Hepatocyte (in vitro differentiated cells): Measurements from ENCODE around the gene ZPBP2.

Experiments
- EZH2 ChIP-seq: fragments of 200-600 bp; sonication (generic); IDR thresholded peaks from 2 replicates; pipeline ENCODE4 v1.6.1; 2016; ENCODE audit warnings: antibody characterized with exemption, mild to moderate bottlenecking, borderline replicate concordance
- EZH2phosphoT487 ChIP-seq: fragments of 200-600 bp; sonication (generic); IDR thresholded peaks from one replicate; pipeline ENCODE4 v1.6.1; 2018; ENCODE audit warnings: antibody characterized with exemption, mild to moderate bottlenecking, low read depth, moderate library complexity; ENCODE audit not compliant: unreplicated experiment, severe bottlenecking
- TF ChIP-seq, protein P1 (sequence below): fragments of 200-600 bp; sonication (generic); IDR thresholded peaks from 2 replicates; pipeline ENCODE4 v1.5.1; 2016; ENCODE audit warnings: antibody characterized with exemption, mild to moderate bottlenecking; ENCODE audit not compliant: poor library complexity

DNA sequence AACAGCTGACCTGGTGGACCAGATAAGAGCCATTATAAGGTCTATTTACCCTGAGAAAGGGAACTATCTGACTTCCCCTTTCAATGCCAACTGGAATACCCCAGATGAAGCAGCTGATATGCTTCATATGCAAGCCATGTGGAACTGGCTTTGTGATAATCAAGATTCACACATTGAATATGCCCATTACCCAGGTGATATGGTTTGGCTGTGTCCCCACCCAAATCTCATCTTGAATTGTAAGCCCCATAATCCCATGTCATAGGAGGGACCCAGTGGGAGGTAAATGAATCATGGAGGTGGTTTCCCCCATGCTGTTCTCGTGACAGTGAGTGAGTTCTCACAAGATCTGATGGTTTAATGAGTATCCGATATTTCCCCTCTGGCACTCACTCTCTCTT, 46.0 kb upstream of the ZPBP2 start:
- TF ChIP-seq, protein P1, sequence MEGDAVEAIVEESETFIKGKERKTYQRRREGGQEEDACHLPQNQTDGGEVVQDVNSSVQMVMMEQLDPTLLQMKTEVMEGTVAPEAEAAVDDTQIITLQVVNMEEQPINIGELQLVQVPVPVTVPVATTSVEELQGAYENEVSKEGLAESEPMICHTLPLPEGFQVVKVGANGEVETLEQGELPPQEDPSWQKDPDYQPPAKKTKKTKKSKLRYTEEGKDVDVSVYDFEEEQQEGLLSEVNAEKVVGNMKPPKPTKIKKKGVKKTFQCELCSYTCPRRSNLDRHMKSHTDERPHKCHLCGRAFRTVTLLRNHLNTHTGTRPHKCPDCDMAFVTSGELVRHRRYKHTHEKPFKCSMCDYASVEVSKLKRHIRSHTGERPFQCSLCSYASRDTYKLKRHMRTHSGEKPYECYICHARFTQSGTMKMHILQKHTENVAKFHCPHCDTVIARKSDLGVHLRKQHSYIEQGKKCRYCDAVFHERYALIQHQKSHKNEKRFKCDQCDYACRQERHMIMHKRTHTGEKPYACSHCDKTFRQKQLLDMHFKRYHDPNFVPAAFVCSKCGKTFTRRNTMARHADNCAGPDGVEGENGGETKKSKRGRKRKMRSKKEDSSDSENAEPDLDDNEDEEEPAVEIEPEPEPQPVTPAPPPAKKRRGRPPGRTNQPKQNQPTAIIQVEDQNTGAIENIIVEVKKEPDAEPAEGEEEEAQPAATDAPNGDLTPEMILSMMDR: no peak
- TF ChIP-seq EZH2 (no peak), EZH2phosphoT487 (no peak)
